HL-60/S4 treated with phorbol 12-myristate 13-acetate at 8.2 ng/mL for 4 days and 3 days (cell line): ENCODE data around the gene CENPW.

Source experiments
- in situ Hi-C: fragments of 300-500 bp; cut with MboI; formaldehyde crosslinking; loops from 2 replicates; pipeline ENCODE4 v1.15.0; 2022; ENCODE audit warnings: low sequenced_read_pairs

CENPW gene

DNA sequence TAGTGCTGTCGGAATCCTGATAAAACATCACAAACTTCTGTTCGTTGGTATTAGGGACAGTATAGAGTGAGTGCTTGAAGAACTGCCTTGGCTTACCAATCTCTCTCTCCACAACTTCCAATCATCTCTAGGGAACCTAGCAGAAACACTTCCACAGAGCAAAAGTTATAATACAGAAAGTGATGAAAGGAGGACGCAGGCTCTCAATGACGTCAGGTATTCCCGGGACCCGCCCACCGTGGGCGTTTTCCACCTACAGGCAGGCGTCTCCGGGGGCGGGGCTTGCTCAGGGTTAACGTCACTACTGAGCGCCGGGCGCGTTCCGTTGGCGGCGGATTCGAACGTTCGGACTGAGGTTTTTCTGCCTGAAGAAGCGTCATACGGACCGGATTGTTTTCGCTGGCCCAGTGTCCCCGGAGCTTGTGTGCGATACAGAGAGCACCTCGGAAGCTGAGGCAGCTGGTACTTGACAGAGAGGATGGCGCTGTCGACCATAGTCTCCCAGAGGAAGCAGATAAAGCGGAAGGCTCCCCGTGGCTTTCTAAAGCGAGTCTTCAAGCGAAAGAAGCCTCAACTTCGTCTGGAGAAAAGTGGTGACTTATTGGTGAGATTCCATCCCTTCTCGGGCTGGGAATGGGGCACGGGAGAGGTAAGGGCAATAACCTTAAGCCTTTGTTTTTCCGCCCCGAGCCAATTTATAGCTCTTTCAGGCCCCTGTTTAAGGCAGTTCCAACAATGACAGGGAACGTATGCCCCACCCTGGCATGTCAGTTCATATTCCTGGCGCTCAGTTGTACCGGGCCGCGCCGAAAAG, at the start of gene CENPW:
Gene CENPW, plus strand, starts transcription at position 320 of the 814 bp plus-strand sequence. Its CDS starts 159 bp downstream, at position 479.
- in situ Hi-C loops, result no loop called here

DNA sequence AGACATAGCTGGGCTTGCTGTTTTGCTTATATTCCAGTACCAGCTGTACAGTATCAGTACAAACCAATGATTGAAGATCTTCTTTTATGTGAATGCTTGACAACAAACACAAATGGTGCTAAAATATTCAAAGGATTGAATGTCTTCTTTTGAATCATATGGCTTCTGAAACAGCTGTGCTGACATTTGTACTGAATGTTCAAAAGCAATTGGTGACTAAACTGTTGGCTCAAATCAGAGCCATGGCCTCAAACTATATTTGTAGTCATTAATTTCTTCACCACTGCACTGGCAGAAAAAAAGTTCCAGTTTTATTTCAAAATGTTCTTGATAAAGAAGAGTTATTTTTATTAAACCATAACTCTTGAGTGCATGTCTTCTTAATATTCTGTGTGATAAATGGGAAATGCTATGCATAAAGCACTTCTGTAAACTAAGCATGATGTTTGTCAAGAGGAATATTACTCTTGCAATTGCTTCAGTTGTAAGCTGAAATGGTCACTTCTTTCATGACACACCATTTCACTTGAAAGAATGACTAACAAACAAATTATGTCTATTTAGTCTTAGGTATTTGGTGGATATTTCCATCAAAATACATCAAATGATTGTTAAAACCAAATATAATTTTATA, 45.9 kb upstream of the CENPW start:
- in situ Hi-C loops, result no loop called here

DNA sequence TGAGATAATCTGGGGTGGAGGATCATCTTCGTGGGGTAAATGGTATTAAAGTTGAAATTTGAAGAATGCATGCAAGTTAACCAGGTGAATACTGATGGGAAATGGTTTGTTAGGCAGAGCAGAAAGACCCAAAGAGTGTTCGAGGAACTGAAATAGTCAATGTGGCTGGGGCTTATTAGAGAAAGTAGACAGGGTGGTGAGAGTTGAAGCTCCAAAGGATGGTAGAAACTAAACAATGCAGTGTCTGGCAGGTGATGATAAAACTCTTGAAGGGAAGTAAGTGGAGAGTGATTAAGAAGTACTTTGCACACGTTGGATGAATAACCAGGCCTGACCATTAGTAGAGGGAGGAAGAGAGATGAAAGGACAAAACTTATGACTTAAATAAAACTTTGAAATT, 39.8 kb upstream of the CENPW start:
- in situ Hi-C loops, result no loop called here

DNA sequence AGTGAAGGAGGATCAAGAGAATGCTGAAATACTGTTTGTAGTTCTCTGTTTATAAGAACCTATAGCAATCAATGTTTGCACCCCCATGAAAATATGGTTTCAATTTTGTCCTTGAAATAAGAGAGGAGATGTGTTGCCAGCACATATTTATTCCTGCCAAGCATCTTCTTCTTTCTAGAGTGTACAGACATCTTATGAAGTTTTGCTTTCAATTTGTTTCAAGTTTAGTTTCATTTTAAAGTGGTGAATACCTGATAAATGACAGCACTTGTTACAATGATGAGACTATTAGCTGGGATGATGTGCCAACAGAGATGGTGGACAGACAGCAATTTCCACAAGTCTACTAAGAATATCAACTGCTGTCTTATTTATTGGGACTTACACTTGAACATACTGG, 39.2 kb upstream of the CENPW start:
- in situ Hi-C loops, result no loop called here

DNA sequence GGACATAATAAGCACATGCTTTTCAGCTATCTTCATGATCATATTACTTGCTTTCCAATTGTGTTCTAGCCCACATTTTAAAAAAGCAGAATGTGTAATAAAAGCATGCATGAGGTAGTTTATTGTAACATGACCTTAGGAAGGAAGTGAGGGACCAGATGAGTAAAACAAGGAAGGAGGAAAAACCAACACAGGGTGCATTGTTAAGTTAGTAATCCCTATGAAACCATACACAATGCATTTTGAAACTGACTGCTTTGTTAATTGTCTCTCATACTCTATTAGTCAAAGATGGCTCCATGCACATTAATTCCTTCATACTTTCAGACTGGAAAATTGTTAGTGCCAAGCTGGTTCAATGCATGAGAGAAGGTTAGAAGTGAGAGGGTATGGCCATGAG, 37.7 kb upstream of the CENPW start:
- in situ Hi-C loops, result no loop called here

DNA sequence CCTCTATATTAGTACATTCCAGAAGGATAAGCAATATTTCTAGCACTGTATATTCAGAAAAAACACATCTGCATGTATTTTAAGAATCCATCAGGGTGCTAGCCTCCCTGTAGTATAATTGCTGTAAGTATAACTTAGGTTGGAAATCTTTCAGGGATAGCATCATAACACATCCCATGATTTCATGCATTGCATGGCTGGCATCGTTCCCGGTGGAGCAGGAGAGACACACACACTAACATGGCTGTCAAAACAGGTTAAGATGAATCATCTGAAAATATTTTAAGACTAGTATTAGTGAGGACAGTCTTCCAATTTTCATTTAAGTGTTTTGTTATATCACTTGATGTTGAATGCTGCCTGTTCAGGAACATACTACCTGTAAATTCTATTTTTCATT, 32.1 kb upstream of the CENPW start:
- in situ Hi-C loops, result no loop called here

DNA sequence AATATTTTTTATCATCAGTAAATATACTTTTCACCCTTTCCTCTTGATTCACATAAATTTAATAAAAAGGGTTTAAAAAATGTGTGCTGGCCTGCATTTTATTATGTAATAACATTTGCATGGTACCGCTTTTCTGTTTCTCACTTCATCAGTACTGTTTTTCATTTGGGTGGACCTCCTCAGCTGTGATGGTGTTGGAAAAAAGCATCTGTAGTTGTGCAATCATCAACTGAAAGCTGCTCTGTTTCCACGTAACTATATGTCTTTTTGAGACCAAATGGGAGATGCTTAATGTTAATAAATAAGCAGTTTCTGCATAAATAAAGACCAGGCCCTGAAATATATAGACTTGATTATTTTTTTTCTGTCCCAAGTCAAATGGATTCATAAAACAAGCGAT, 31.6 kb upstream of the CENPW start:
- in situ Hi-C loops, result no loop called here

GRCh38 chr6:126312013-126312665, 27.8 kb upstream of the CENPW start:
- in situ Hi-C loops, result no loop called here

- in situ Hi-C loops, result no loop called here
Observed at GRCh38 chr6:126313941-126314340, 26.0 kb upstream of the CENPW start.

GRCh38 chr6:126318797-126319196, 21.1 kb upstream of the CENPW start:
- in situ Hi-C loops, result no loop called here

DNA sequence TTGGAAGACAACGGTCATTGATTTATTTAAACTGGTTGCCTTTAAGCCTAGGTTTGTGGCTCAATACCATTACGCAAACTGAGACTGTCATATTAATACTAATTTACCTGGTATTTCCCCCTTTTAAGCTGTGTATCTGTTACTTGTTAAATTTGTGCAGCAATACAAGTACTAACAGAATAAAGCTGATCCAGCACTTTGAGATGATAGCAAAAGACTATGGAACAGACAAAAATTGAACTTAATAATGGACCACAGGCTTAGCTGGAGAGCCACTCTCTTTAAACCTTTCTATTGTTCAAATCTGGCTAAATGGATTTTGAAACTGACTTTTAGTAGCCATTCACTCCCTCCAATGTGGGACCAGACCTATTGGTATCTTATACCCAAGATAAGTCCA, 6.2 kb upstream of the CENPW start:
- in situ Hi-C loops, result no loop called here

- in situ Hi-C loops, result no loop called here
Observed at GRCh38 chr6:126335210-126335609, 4.7 kb upstream of the CENPW start.

DNA sequence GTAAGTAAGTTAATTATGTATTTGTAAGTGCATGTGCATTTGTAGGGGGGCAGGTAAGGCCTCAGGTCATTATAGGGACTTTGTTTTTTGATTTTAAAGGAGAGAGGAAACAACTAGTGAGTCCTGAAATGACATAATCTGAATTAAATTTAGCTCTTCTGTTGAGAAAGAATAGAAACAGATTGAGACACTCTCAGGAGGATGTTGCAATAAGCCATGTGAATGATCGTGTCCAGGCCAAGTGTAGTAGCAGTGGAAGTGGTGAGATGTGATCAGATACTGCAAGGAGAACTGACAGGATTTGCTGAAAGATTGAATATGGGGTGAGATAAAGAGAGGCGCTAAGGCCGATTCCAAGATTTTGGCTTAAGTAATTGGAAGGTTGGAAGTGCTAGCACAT, 2.6 kb upstream of the CENPW start:
- in situ Hi-C loops, result no loop called here

DNA sequence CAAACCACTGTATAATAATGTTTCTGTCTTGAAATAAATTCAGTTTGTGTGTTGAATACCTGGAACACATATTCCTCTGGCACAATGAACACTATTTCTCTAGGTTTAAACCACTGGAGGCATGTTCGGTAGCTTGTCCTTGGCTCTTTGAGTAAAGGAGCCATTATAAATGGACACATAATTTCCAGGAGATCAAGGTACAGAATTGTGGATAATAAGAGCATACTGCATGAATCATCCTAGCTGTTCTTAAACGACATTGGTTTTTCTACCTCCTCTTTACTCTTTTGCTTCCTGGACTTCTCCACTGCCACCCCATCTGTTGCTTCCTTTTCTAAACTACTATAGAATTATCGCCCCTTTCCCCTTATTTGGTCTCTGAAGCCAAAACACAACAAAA, 1.2 kb downstream of the CENPW start:
- in situ Hi-C loops, result no loop called here

GRCh38 chr6:126344181-126344580, 4.3 kb downstream of the CENPW start:
- in situ Hi-C loops, result no loop called here

DNA sequence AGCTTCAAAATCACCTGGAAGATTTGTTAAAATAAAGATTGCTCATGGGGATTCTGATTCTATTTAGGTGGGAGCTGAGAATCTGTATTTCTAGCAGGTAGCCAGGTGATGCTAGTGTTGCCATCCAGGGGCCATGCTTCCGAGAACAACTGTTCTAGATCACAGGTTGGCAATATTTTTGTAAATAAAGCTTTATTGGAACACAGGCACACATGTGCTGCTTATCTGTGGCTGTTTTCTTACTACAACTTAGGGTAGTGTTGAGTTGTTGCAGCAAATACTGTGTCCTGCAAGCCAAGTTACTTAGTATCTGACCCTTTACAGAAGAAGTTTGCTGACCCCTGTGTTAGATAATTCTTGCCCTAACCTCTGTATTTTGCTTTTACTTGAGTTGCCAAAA, 12.0 kb downstream of the CENPW start:
- in situ Hi-C loops, result no loop called here

DNA sequence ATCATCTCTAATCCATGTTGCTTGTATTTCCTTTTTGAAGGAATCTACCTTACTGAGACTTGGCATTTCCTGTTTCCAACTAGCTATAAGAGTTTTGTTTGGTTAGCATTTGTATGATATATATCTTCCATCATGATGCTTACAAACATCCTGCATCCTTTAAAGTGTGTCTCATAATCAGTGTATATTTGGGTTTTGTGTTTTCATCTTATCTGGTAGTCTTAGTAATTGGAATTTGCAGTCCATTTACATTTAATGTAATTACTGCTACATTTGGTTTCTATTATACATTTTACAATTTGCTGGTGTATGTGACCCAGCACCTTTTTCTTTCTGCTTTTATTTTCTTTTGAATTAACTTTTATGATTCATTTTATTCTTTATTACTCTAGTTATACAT, 12.6 kb downstream of the CENPW start:
- in situ Hi-C loops, result no loop called here

DNA sequence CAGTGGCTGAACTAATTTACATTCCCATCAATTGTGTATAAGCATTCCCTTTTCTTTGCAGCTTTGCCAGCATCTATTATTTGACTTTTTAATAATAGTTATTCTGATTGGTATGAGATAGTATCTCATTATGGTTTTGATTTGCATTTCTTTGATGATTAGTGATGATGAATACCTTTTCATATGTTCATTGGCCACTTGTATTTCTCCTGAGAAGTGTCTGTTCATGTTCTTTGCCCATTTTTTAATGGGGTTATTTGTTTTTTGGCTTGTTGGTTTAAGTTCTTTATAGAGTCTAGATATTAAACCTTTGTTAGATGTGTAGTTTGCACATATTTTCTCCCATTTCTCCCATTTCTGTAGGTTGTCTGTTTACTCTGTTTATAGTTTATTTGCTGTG, 16.6 kb downstream of the CENPW start:
- in situ Hi-C loops, result no loop called here

DNA sequence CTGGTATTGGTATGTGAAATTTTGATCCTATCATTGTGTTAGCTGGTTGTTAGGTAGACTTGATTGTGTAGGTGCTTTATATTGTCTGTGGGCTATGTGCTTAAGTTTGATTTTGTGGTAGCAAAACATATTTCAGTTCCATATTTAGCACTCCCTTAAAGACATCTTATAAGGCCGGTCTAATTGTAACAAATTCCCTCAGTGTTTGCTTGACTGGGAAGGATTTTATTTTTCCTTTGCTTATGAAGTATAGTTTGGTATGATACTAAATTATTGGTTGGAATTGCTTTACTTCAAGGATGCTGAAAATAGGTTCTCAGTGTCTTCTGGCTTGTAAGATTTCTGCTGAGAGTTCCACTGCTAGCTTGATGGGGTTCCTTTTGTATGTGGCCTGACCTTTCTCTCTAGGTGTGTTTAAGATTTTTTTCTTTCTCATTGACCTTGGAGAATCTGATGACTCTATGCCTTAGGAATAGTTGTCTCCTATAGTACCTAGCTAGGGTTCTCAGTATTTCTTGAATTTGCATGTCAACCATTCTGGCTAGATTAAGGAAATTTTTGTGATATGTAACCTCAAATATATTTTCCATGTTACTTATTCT, 20.1 kb downstream of the CENPW start:
- in situ Hi-C loops, result no loop called here

- in situ Hi-C loops, result no loop called here
Observed at GRCh38 chr6:126361832-126362440, 22.0 kb downstream of the CENPW start.

GRCh38 chr6:126367849-126368248, 27.9 kb downstream of the CENPW start:
- in situ Hi-C loops, result no loop called here
